GM18868 (cell line): ENCODE results near the gene AP2B1.
"Not testable (repeated sequence)": the region's sequence is repeated elsewhere in the genome, so short reads cannot be mapped to it uniquely, and the experiment has no call there.

Experiments used
- ATAC-seq: cut with Tn5 transposase; IDR thresholded peaks from one replicate; pipeline ENCODE4 v1.9.1; 2021; ENCODE audit warnings: mild to moderate bottlenecking, moderate library complexity; ENCODE audit not compliant: unreplicated experiment

The AP2B1 gene

DNA sequence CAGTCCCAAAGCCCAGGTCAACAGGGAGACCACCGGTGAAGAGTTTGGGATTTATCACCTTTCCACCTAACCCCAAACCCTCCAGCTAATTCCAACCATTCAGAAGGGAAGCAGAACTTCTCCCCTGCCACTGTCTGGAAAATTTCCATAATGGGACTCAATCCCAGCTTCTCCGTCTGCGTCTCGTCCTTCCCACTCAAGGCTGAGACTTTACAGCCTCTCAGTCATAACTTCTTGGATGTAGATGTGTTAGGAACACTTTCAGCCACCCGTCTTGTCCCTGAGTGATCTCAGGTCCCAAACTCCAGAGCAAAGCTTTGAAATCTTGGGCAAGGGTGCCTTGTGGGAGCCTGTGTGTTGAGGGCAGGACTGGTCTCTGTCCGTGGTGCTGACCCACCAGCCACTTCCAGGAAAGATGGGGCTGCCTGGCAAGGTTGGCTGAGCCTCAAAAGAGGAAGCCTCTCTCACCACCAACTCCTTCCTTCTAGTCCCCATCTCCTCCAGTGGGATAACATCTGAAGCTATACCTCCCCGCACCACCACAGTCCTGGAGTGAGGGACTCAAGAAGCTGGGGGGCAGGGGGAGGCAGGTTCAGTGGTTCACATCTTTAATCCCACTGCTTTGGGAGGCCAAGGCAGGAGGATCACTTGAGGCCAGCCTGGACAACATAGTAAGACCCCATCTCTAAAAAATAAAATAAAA is 156.7 kb downstream of the AP2B1 start:
- ATAC-seq: no peak

DNA sequence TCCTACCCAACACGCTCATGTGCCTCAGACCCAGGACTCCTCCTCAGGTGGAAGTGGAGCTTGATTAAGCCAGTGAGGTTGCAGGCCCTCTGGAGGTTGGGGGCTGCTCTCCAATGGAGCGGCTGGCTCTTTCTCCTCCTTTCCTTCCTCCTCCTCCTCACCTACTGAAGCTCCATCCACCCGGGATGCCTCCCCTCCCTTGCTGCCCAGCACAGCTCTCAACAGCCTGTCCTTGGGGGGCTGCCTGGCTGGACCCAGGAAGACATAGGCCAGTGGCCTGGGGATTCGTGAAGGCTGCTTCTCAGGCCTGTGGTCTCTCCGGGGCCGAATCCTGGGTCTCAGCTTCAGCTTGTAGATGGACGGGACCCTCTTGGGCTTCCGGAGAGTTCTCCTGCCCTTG is 157.7 kb downstream of the AP2B1 start:
- no peak for ATAC-seq

DNA sequence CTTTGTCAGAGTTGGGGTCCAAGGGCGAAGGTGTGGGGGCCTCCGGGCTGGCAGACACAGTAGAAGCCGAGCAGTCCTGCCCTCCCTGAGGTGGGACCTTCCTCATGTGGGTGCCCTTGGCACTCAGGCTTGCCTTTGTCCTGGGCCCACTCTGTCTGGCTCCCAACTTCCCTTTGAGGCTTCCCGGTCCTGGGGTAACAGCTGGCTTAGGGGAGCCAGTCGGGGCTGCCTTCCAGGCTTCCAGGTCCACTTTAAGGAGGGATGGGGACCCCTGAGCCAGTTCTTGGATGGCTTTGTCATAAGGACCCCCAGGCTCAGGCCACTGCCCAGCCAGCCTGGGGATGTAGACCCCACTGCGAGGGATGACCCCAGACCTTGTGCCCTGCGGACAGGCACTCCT is 158.1 kb downstream of the AP2B1 start:
- no peak for ATAC-seq

DNA sequence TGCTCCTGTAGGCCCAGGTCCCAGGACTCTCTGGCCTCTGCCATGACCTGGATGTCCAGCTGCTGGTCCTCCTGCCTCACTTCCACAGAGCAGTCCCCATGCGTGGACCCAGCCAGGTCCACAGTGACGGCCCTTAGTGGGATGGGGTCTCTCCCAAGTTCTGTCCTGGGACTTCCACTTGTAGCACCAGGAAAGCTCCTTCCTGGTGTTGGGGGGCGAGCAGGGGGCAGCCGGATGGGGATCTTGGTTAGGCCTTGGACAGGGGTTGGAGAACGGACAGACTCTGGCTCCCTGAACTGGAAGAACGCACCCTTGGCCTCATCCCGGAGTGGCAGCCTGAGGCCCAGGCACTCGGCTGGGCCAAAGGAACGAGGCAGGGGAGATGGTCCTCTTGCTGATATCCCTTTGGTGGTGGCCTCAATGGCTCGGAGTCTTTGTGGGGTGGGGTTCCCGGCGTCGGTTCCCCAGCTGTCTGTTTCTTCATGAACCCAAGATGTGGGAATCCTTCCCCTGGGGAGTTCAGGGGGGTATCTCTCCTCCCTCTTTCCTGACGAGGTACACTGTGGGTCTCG is 158.7 kb downstream of the AP2B1 start:
- ATAC-seq: no peak

DNA sequence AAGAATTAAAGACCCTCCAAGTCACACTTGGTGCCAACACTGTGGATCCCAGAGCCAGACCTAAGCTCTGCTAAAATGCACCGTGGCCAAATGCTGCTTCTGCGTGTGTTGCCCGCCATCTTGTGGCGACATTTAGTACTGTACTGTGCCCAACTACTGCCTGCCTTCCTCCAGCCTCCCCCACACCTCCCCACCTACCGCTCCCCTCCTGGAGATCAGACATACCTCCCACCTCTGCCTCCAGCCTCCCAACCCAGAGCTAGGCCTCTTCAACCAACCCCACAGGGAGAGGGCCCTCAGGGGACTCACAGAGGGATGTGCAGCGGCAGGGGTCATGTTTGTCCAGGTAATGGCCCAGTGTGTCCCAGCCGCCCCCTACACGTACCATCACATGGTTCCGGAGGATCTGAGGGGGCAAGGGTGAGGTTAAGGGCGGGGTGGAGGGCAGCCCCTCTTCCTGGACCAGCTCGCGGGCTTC is 160.5 kb downstream of the AP2B1 start:
- ATAC-seq: no peak

DNA sequence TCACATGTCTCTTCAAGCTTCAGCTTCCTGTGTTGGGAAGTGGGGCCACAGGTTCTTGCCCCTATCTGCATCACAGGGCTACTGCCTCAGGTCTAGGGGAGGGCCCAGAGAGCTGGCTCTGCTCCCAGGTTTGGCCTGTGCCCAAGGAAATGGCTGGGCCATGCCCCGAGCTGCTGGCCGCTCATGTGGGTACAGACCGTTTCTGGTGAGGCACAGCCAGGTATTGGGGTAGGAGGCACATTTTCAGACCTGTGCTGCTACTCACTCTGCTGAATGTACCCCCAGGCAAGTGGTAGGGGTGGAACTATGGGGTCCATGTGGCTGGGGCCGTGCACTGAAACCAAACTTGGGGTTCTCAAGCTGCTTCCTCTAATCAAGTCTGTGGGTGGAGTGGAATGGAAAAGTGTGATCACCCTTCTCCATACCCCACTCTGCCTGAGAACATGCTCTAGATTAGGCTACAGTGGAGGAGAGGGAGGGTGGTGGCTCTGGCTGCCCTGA is 161.3 kb downstream of the AP2B1 start:
- ATAC-seq: no peak

DNA sequence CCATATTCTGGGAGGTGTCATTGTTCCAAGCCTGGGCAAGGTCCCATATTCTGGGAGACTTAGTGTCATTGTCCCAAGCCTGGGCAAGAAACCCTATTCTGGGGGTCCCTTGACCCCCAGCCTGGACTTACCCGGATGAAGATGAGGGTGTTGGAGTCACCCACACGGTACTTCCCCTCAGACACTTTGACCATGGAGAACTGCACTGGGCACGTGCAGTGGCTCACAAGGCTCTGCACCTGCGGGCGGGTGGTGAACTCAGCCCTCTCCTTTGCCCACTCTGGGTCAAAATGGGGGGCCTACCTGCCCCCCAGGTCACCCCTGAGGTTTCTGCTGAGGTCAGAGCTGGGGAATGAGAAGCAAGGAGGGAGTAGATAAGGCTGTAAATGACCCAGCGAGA is 161.9 kb downstream of the AP2B1 start:
- ATAC-seq: no peak

DNA sequence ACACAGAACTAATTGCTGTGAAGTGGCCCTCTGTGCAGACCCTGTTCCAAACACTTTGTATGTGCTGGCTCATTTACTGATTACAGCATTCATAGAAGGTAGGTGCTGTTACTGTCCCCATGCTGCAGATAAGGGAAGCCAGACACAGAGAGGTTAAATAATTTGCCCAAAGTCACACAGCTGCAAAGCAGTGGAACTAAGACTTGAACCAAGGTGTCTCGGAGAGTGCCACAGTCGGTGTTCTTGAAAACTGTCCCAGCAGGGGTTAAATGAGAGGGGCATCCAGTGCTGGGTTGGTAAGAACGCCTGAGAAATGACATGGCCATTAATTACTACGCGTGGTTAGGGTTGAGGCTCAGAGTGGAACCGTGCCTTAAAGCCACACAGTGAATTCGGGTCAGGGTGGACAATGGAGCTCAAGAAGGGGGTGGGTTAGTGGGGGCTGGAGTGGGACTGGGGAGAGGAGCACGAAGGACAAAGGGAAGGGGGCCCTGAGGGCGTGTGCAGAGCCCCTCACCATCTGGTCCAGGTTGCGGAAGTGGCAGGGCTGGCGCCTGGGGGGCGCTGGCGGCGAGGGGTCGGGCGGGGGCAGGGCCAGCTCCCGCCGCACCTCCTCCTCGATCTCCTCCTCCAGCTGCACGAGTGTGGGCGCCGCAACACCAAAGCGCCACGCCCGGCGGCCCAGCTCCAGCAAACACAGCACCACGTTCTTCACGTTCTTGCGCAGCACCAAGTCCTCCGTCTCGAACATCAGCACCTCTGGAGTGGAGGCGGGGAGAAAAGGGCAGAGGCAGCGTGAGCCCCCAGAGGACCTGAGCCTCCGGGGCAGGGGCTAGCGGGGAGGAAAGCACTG is 162.7 kb downstream of the AP2B1 start:
- ATAC-seq: no peak

DNA sequence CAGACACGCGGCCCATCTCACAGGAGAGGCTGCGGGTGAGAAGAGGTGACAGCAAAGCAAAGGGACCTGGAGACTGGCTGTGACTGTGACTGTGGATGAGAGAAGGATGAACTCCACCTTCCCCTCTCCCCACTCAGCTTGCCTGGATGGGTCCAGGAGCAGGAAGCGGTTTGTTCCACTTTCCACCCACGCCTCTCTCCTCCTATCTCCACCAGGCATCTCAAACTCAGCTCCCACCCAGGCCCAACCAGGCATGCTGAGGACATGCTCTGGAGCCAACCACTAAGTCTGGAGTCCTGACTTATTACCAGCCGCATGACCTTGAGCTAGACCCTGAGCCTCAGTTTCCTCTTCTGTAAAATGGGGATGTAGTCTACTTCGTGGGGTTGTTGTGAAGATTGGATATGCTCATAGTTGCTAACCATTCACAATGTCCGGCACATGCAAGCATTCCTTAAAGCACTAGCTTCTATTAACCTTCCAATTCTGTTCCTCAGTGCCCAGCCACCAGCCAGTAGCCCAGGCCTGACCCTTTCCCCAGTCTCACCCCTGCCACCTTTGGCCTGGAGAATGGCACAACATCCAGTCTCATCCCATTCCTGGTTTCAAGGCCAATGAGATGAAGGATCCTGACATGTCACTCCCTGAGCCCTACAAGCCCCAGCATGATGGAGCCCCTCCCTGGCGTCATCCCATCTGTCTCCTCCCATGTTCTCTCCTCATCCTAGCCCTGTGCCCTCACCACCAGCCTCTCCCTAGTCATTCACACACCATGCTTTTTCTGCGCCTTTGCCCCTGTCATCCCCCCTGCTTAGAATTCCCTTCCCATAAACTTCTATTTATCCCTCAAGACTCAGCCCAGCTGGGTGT is 163.6 kb downstream of the AP2B1 start:
- no peak for ATAC-seq

DNA sequence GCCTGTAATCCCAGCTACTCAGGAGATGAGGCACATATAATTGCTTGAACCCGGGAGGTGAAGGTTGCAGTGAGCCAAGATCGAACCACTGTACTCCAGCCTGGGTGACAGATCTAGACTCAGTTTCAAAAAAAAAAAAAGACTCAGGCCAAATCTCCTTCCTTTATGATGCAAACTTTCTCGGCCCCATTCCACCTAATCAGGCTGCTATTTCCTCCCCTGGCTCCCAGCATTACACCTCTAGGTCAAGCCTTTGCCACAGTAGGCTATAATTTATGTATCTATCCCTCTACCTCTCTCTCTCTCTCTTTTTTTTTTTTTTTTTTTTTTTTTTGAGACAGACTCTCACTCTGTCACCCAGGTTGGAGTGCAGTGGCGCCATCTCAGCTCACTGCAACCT is 164.4 kb downstream of the AP2B1 start:
- not testable (repeated sequence) for ATAC-seq

DNA sequence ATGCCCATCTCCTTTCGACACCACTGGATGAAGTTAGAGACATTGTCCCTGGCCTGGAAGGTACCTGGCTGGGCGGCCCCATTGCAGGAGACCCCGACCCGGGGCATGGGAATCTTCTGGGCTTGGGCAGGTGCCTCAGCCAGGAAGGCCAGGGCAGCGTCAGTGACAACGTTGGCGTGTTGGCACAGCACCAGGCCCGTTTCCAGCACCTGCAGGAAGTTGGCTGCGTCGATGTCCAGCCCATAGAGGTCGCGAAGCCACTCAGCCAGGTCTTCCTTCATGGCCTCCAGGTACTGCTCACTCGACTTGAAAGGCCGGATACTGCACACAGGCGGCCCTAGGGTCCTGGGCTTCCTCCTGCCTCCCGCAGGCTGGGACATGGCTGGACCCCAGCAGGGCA is 165.3 kb downstream of the AP2B1 start:
- ATAC-seq: no peak

DNA sequence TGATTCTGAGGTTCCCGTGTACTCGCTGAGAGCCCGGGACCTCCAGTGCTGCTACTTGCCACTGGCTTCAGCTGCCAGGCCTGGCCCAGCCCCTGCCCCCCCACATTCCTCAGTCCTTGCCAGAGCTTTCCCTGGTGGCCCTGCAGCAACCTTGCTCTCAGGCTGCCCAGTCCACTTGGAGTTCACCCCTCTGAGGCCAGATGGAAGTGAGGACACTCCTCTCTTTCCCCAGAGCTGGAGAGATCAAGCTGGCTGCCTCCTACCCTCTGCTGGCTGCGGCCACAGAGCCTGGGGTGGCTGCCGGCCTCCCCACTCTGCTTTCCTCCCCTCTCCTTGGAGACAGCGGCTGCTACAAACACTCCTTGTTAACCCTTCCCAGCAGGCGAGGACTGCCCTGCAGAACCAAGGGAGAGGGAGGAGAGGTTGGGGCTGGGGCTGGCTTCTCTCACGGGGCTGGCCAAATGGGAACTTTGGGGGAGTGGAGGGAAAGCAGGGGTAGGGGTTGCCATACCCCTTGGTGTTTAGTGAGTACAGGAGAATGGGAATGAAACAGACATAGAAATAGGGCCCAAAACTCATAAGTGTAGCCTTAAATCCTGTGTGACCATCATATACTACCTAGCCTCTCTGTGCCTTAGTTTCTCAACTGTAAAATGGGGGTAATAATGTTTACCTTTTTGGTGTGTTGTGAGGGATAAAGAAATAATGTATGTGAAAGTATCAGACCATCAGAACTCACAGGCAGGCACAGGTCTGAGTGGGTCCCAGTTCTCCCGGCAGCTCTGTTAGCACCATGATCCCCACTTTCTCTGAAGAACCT is 166.0 kb downstream of the AP2B1 start, which contains the start of gene GAS2L2:
GAS2L2 (minus strand) TSS at position 295 of the 820 bp plus-strand sequence. CDS start 389 bp downstream, outside the sequence.
- no peak for ATAC-seq

DNA sequence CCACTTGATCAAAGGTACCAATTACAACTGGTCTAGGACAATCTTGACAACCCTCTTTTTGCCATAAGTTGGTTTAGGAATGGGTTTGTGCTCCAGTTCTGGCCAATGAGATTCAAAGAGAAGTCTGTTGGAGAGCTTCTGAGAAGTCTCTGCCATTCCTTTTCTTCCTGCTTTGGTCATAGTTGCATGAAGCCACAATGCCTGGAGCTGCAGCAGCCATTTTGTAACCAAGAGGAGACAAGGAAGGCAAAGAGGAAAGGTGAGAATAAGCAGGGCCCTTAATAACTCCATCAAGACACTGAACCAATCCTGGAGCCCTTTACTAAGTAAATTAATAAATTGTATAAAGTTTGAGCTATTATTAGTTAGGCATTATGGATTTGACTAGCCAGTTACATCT is 170.1 kb downstream of the AP2B1 start:
- no peak for ATAC-seq

DNA sequence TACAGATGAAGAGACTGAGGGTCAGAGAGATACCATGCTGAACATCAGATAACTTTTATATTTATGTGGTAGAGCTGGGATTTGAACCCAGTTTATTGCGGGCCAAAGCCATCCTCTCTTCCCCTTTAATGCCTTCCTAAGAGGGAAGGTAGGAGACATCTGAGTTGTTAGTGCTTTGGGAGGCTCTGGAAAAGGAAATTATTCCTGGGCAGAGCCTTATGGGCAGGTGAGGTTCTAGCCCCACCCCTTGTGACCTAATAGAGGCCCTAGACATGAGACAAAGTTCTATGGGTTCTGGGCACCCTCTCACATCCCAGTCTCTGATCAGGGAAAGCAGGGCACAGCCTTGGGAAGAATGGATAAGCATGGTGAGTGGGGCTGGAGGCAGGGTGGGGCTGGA is 173.5 kb downstream of the AP2B1 start, which contains the start of gene C17orf50:
C17orf50 (plus strand) TSS at position 301 of the 400 bp plus-strand sequence; CDS start at position 356, 55 bp downstream.
- no peak for ATAC-seq

DNA sequence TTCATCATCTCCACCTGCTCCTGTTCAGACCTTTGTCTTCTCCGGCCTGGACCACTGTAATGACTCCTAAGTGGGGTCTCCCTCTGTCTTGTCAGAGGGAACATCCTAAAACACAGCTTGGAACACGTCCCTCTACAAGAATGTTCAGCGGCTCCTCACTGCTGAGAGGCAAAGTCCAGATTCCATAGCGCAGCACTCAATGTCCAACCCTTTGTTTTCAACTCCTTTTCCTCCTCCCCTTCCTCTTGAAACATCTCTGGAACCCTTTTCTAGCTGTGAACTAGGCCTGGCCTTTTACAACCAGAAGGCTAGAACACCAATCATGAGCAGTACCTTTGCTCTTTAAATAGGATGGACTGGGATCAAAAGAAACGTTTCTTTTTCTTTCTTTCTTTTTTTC is 174.5 kb downstream of the AP2B1 start:
- no peak for ATAC-seq

DNA sequence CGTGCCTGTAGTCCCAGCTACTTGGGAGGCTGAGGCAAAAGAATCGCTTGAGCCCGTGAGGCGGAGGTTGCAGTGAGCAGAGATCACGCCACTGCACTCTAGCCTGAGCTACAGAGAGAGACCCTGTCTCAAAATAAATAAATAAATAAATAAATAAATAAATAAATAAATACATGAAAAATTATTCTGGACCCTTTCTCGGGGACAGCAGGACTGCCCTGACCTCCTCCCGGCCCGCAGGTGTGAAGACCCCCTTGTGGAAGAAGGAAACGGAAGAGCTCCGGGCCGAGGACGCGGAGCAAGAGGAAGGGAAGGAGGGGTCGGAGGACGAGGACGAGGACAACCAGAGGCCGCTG is 176.6 kb downstream of the AP2B1 start:
- ATAC-seq: no peak

DNA sequence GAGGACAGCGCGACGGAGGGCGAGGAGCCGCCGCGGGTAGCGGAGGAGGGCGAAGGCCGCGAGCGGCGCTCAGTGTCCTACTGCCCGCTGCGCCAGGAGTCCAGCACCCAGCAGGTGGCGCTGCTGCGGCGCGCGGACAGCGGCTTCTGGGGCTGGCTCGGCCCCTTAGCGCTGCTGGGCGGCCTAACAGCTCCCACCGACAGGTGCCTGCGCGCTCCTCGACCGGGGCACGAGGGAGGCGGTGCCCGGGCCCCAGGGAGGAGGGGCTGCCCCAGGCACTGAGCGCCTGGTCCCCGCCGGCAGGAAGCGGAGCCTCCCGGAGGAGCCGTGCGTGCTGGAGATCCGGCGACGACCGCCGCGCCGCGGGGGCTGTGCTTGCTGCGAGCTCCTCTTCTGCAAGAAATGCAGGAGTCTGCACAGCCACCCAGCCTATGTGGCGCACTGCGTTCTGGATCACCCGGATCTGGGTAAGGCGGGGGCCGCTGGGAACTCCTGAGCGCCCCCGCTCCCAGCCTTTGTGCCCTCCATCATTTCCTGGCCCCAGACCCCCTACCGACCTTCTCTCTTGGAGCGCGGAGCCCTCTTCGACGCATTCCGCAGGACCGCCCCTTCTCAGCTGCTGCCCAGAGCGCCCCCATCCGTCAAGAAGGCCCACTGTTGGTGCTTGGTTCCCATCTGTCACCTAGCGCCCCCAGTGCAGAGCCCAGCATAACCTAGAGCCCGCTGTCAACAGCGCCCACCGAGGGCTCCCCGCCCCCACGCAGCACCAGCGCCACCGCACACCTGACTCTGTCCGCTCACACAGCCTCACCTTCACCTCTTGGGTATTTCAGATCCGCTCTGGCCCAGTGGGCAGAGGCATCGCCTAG is 177.2 kb downstream of the AP2B1 start:
- ATAC-seq: peak; percentile 82

DNA sequence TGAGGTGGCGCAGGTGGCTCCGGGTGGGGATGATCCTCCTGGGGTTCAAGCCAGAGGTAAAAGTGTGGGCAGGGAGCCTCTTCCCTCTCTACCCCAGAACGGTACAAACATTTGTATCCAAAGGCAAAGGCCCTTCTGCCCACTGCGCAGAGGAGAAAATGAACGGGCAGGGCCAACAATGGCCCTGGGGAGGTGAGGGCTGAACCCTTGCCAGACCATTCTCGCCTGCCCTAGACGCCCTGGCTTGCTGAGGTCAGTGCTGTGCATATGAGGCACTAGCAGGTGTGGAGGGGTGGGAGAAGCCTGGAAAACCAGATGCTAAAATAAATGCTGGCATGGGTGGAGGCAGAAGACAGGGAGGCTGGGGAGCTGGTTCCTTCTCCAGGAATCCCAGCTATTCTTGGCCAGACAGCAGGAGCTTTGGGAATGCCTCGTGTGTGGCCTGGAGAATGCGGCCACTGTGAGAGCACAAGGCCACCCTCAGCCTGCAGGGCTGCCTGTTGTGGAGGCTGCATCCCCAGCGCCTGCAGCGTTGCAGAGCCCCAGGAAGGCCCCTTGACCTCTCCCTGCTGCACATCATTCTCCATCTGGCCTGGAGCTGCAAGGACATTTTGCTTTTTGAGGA is 178.1 kb downstream of the AP2B1 start:
- no peak for ATAC-seq
